Measurements from ENCODE around the gene C1RL. TPM values are rescaled to one million over a fixed set of nuclear protein-coding genes. Genes with fewer than 3 reads are reported as not detected.

The C1RL gene
- total RNA-seq, 4 donors from 2014 or later: 15.4 to 121 (median 37.4) TPM

GRCh38 chr12:7146906-7147305 lies 37.9 kb upstream of the C1RL start:
- intact Hi-C loops (cut with DNase I; ENCODE audit: low total_unique reads): no loop called here
- no peaks in the 10 kb centered on the region for H3K4me1 ChIP-seq
- no peak overlapping the region for H3K27ac ChIP-seq
- no peaks in the 10 kb centered on the region for H3K9me3 ChIP-seq
- no peak overlapping the region for H3K4me3 ChIP-seq
- H3K27me3 ChIP-seq: no peaks in the 10 kb centered on the region
- no peak for DNase-seq
- no peaks in the 10 kb centered on the region for H3K36me3 ChIP-seq
- TF ChIP-seq, protein P1, sequence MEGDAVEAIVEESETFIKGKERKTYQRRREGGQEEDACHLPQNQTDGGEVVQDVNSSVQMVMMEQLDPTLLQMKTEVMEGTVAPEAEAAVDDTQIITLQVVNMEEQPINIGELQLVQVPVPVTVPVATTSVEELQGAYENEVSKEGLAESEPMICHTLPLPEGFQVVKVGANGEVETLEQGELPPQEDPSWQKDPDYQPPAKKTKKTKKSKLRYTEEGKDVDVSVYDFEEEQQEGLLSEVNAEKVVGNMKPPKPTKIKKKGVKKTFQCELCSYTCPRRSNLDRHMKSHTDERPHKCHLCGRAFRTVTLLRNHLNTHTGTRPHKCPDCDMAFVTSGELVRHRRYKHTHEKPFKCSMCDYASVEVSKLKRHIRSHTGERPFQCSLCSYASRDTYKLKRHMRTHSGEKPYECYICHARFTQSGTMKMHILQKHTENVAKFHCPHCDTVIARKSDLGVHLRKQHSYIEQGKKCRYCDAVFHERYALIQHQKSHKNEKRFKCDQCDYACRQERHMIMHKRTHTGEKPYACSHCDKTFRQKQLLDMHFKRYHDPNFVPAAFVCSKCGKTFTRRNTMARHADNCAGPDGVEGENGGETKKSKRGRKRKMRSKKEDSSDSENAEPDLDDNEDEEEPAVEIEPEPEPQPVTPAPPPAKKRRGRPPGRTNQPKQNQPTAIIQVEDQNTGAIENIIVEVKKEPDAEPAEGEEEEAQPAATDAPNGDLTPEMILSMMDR (IDR thresholded peaks at IDR 0.05): no peak
- TF ChIP-seq POLR2A (IDR thresholded peaks at IDR 0.05): no peak

DNA sequence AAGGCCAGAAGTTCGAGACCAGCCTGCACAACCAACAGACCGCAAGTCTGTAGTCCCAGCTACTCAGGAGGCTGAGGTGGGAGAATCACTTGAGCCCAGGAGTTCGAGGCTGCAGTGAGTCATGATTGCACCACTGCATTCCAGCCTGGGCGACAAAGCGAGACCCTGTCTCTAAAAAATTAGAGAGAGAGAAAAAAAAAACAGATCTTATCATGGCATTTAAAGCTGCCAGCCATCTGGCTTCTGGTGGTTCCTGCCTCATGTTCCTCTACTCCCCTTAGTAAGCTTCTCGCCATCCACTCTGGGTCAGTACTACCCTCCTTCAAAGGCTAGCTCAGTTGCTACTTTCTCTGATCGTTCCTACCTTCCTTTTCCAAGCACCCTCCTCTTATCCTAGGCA lies 37.2 kb upstream of the C1RL start:
- DNase-seq: no peak
- no peak overlapping the region for H3K27ac ChIP-seq
- no peak overlapping the region for H3K4me3 ChIP-seq
- intact Hi-C loops (cut with DNase I; ENCODE audit: low total_unique reads): no loop called here
- H3K4me1 ChIP-seq: no peaks in the 10 kb centered on the region
- TF ChIP-seq, protein P1 (IDR thresholded peaks at IDR 0.05): no peak
- TF ChIP-seq POLR2A (IDR thresholded peaks at IDR 0.05): no peak
- H3K27me3 ChIP-seq: no peaks in the 10 kb centered on the region
- no peaks in the 10 kb centered on the region for H3K9me3 ChIP-seq
- H3K36me3 ChIP-seq: no peaks in the 10 kb centered on the region

DNA sequence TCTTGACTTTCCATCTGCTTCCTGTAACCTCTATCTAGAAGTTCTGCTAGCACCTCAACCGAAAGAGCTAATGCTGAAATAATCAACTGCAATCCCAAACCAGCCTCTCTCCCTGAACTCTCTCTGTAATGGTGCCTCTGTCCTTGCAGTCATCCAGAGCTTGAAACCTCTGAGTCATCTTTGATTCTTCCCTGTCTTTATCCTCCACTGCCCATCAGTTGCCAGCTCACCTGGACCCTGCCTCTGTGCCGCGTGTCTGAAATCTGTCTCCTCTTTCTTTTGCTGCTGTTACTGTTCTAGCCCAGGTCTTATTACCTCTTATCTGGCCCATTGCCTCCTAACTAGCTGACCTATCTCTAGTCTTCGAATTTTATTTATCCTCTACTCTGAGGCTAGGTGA lies 36.7 kb upstream of the C1RL start:
- H3K27me3 ChIP-seq: no peaks in the 10 kb centered on the region
- no peak overlapping the region for H3K4me3 ChIP-seq
- no peaks in the 10 kb centered on the region for H3K36me3 ChIP-seq
- no peak for DNase-seq
- intact Hi-C loops (cut with DNase I; ENCODE audit: low total_unique reads): no loop called here
- H3K4me1 ChIP-seq: no peaks in the 10 kb centered on the region
- TF ChIP-seq POLR2A (IDR thresholded peaks at IDR 0.05): no peak
- TF ChIP-seq, protein P1 (IDR thresholded peaks at IDR 0.05): no peak
- H3K9me3 ChIP-seq: no peaks in the 10 kb centered on the region
- H3K27ac ChIP-seq: no peak overlapping the region

- Histone ChIP-seq H3K4me3 (no peak overlapping the region), H3K36me3 (no peaks in the 10 kb centered on the region), H3K4me1 (no peaks in the 10 kb centered on the region), H3K9me3 (no peaks in the 10 kb centered on the region), H3K27me3 (no peaks in the 10 kb centered on the region), H3K27ac (no peak overlapping the region)
- intact Hi-C loops (cut with DNase I; ENCODE audit: low total_unique reads): no loop called here
- peak in 1 of 2 donors; percentile 13 for DNase-seq
- TF ChIP-seq, protein P1 (IDR thresholded peaks at IDR 0.05): peak; percentile 46 to 59 (median 51)
- no peak for TF ChIP-seq POLR2A (IDR thresholded peaks at IDR 0.05)
Observed at GRCh38 chr12:7144414-7145120, 35.6 kb upstream of the C1RL start.

DNA sequence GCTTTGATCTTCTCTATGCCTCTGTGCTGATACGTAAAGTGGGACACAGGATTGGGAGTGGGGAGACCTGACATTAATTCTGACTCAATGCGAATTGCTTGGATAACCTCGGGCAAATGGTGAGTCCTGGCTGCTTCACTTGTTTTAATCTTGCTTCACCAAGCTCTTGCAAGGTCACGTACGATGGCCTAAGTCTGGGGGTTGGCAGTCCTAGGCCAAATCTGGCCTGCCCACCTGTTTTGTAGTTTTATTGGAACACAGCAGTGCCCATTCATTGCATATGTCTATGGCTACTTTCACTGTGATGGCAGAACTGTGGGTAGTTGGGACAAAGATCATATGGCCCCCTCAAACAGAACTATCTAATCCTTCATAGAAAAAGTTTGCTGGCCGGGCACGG lies 34.5 kb upstream of the C1RL start:
- Histone ChIP-seq H3K27me3 (no peaks in the 10 kb centered on the region), H3K36me3 (no peaks in the 10 kb centered on the region), H3K9me3 (no peaks in the 10 kb centered on the region), H3K4me3 (no peak overlapping the region), H3K4me1 (no peaks in the 10 kb centered on the region), H3K27ac (no peak overlapping the region)
- TF ChIP-seq POLR2A (IDR thresholded peaks at IDR 0.05): no peak
- TF ChIP-seq, protein P1 (IDR thresholded peaks at IDR 0.05): no peak
- intact Hi-C loops (cut with DNase I; ENCODE audit: low total_unique reads): no loop called here
- no peak for DNase-seq

Measured in uterus (tissue), 4 donors.